GM21723 (cell line): ENCODE results near the gene ZNF493.

ENCODE experiments used
- ATAC-seq: cut with Tn5 transposase; IDR thresholded peaks from one replicate; pipeline ENCODE4 v1.9.1; 2021; ENCODE audit warnings: mild to moderate bottlenecking, moderate library complexity; ENCODE audit not compliant: unreplicated experiment

Gene ZNF493

GRCh38 chr19:21462540-21462939 is 65.6 kb downstream of the ZNF493 start:
- no peak for ATAC-seq

- ATAC-seq, result no peak
Observed at GRCh38 chr19:21463449-21464105, 66.6 kb downstream of the ZNF493 start.

- ATAC-seq, result no peak
Observed at GRCh38 chr19:21466627-21467026, 69.7 kb downstream of the ZNF493 start.

GRCh38 chr19:21468791-21469190 is 71.9 kb downstream of the ZNF493 start:
- ATAC-seq, result no peak

GRCh38 chr19:21472507-21472906 is 75.6 kb downstream of the ZNF493 start:
- ATAC-seq, result no peak

GRCh38 chr19:21474671-21475181 is 77.8 kb downstream of the ZNF493 start:
- ATAC-seq, result no peak
